Glomerular visceral epithelial cell (primary cell): ENCODE data around the gene HDAC10.

ENCODE experiments used
- DNase-seq: peaks from one replicate; pipeline ENCODE4 v3.0.0-alpha.2; 2016; ENCODE audit errors: extremely low spot score

Gene HDAC10, protein sequence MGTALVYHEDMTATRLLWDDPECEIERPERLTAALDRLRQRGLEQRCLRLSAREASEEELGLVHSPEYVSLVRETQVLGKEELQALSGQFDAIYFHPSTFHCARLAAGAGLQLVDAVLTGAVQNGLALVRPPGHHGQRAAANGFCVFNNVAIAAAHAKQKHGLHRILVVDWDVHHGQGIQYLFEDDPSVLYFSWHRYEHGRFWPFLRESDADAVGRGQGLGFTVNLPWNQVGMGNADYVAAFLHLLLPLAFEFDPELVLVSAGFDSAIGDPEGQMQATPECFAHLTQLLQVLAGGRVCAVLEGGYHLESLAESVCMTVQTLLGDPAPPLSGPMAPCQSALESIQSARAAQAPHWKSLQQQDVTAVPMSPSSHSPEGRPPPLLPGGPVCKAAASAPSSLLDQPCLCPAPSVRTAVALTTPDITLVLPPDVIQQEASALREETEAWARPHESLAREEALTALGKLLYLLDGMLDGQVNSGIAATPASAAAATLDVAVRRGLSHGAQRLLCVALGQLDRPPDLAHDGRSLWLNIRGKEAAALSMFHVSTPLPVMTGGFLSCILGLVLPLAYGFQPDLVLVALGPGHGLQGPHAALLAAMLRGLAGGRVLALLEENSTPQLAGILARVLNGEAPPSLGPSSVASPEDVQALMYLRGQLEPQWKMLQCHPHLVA

DNA sequence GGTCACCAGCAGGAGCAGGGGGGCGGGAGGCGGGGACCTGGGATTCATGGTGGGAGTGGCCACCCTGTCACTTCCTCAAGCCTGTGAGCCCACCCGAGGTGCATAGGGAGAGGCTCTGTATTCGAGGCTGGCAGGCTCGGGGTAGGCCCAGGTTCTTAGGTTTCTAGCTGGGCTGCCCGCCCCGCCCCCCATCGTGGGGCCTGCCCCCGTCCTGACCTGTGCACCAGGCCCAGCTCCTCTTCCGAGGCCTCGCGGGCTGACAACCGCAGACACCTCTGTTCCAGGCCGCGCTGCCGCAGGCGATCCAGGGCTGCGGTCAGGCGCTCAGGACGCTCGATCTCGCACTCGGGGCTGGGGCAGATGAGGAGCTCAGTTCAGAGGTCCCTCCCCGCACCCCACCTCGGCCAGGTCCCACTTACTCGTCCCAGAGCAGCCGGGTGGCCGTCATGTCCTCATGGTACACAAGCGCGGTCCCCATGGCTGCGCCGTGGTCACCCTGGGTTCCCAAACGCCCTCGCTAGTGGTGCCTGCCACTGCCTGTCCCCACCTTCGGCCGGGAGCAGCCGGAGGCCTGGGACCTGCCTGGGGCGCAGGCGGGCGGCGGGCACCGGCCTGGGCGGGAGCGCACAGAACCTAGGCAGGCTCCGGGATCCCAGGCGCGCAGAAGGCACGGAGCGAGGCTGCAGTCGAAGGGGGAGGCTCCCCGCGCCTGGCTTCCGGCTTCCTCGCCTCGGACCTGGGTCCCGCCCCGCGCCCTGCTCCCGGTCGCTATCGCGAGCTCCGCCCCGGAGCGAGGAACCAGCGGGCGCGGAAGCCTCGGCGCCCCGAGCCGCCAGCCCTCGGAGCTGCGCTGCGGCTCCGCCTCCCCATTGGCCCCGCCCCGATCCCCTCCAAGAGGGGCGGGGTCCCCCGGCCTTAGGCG lies at the start of gene HDAC10:
Gene HDAC10 (minus strand): TSS at position 711 of the 922 bp plus-strand sequence. CDS start 233 bp downstream, at position 478.
- DNase-seq, result peak; percentile 69

DNA sequence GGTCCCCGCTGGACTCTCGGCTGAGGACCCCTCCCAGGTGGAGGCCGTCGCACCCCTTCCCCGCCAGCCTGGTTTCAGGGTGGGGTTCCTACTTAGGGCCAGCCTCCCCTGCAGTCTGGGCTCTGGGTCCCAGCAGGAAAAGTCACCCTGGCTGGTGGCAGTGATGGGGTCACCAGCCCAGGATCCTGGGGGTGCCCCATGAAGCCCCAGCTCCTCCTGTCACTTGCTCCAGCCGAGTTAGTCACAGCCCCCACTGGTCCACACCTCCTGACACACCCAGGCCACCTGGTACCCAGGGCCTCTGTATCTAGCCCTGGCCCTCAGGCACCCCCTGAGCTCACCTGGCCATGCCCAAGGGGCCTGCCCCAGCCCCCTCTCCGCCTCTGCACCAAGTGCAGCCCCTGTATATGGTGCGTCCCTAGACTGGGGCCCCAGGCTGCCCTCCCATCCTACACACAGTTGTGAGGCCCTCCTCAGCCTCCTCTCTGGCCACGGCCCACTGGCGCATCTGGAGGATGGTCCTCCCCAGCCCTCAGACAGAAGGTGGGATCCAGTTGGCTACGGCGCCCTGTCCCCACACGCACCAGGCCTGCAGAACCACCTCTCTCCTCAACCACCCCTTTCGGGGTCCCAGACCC lies 49.7 kb upstream of the HDAC10 start:
- no peak for DNase-seq

DNA sequence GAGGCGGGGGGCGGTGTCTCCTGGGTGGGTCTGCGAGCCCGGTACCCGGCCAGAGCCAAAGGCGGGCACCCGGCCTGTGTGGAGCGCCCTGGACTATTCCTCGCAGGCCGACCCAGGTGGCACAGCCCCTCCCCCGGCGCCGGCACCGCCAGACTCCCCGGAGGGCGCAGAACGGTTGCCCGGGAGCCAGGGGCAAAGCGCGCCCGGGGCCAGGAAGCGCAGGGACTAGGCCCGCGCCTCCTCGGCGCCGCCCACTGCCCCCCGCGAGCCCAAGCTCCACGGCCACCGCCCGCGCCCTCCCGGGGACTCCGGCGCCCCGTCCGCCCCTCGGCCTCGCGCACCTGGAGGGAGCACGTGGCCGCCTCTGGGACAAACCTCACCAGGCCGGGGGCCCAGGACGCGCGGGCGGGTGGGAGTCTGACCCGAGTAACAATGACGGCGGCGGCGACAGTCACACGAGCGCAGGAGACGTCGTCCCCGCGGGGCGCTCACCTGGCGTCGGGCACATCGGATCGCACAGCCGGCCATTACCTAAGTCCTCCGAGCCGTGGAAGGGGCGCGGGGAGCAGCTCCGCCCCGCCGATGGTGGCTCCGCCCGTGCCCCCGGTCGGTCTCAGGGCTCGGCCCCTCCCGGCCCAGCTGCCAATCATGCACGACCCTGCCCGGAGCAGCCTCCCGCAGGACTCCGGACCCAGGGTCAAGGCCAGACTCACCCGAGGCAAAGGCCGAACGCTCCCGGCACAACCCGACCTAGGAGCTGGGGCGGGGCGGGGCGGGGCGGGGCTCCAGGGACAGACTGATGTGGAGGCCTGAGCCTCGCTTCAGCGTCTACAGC lies 48.9 kb upstream of the HDAC10 start:
- DNase-seq, result no peak

DNA sequence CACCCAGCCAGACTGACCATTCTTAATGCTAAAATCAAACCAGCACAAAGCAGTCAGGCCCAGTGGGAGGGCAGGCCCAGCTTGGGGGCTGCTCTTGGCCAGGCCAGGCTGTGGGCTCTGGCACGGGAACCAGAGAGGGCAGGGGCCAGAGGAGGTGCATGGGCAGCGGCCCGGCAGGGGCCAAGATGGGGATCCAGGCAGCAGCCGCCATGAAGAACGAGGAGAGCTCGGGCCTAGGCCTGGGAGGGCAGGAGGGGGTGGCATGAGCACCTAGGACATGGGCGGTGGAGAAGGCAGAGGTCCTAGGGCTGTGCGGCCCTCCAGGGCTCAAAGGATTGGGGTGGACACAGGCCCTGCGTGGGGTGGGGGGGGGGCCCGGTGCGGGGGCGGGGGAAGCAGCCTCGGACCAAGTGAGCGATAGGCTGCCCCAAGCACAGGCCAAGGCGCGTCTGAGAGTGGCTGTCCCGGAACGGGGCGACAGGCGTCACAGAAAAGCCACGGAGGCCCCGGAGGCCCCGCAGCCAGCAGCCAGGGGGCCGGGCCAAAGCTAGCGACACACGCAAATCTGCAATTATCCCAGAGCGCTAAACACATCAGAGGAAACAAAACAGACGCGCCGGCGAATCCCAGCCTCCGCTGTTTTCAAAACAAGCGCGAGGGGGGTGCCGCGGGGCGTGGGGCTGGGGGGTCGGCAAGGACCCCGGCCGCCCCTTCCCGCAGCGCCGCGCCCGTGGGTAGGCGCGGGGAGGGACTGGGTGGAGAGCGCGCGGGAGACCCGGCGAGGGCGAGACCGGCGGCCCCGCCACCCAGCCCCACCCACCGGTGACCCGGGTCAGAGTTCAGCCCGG lies 48.1 kb upstream of the HDAC10 start:
- no peak for DNase-seq

DNA sequence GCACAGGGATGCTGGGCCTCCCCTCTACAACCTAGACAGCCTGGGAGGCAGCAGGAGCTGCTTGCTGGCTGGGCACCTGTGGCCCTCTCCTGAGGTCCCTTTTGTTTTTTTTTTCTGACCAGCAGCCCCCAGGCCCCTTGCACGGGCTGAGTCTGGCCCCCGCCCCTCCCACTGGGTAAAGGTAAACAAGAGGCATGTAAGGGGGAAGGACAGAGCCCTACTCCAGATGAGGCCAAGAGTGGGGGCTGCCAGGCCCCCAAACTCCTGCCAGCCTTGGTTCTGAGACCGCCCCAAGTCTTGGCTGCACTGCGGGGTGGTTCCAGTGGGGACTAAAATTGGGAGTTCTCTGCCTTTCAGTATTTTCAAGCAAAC lies 47.2 kb upstream of the HDAC10 start:
- no peak for DNase-seq

DNA sequence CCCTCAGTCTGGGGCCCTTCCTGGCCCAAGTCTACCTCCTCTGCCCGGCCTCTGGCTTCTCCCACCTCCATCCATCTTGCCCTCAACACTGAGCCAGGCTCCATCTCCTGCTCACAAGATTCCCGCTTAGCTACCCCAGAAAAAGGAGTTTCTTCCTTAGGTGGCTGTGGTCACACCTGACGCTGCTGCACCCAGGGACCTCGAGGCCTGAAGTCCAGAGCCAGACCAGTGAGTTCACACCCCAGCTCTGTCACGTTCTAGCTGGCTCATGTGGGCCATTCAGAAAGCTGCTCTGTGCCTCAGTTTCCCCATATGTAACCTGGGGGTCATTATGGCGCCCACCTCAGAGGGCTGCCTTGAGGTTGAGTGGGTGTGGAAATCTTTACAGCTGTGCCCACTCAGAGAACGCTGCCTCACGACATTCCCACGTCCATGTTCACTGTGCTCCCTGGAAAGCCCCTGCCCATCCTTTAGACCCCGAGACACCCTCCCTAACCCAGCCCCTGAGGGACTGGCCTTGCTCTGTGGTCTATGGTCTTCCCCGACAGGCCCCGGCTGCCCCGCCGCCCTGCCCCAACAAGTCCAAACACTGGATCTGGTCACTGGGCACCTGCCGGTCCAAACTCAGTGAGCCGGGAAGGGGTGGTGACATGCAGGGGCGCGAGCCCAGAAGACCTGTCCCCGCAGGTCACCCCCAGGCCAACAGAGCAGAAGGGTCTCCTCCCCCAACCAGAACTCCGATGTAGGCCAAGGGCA lies 46.6 kb upstream of the HDAC10 start:
- no peak for DNase-seq

DNA sequence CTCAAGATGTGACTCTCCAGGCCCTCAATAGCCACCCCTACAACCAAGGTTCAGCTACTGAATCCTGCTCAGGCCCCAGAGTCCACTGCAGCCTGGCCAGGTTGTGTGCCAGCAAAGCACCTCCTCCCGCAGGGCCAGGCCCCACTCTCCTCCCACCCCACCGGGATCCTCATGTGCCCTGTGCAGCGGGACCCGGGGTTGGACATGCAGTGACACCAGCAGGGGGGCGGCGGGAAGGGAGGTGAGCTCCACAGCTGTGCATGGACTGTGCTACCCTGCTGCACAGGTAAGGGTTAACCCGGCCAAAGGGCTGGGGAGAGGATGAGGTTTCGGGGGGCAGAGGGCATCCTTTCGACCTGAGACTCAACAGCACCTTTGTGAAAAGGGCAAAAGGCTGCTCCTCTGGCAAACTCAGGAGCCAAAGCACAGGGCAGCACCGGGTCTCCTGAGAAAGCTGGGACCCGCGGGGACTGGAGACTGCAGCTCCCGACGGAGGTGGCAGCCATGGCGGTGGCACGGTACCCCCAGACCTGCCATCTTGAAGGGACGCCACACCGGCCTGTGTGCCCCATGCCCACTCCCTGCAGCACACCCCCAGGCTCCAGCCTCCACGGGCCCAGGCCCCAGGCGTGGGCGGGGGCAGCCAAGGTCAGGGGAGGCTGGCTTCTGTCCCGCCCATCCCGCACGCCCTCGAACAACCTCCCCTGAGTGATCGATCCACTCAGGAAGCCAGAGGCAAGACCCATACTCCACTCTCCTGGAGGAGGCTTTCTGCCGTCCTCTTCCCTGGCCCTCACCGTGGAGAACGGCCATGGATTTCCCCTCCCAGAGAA lies 45.8 kb upstream of the HDAC10 start:
- no peak for DNase-seq

DNA sequence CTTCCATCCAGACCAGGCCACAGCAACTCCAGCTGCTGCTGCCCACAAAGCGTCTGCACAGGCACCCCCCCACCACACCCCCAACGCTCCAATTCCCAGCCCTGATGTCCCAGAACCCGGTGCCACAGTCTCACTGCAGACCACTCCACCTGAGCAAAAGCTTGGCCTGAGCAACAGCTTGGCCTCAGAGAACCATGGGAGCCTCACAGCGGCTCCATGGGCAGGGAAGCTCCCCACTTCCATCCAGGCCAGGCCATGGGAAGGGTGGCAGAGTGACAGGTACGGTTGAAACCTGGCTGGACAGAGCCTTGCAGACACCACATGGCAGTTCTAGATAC lies 43.2 kb upstream of the HDAC10 start:
- DNase-seq, result no peak

DNA sequence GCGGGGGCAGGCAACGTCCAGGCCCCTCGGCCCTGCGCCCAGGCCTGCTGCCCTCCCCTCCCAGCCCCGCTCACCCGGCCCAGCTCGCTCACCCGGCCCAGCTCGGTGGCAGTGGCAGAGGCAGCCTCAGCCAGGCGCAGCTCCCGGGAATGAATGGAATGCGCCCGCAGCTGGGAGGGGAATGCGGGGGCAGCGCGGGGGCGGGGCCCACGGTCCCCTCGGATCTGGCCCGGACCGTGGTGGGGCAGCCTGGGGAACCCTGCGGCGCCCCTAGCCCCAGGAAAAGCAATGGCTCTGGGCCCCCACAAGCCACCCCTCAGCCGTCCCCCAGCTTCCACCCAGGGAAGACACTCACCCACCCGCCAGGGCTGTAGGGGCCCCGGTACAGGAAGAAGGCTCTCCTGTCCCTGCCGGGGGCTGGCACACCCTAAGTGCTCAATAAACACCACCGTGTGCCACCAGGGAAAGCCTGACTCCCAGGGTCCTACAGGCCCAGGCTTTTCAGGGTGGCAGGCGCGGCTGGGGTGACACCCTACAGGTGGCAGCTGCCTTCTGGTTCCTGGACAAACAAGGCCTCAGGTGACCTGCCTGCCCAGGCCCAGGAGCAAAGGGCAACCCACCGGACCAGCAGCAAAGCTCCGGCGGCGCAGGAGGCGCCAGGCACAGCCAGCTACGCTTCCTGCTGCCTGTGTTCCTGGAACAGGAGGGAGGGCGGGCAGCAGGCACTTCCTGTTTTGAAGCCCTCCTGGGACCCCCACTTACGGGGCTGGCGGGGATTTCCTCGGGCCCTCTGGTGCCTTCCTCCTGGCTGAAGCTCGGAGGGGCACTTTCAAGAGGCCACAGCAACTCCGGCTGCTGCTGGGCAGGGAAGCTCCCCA lies 42.6 kb upstream of the HDAC10 start:
- peak; percentile 86 for DNase-seq

DNA sequence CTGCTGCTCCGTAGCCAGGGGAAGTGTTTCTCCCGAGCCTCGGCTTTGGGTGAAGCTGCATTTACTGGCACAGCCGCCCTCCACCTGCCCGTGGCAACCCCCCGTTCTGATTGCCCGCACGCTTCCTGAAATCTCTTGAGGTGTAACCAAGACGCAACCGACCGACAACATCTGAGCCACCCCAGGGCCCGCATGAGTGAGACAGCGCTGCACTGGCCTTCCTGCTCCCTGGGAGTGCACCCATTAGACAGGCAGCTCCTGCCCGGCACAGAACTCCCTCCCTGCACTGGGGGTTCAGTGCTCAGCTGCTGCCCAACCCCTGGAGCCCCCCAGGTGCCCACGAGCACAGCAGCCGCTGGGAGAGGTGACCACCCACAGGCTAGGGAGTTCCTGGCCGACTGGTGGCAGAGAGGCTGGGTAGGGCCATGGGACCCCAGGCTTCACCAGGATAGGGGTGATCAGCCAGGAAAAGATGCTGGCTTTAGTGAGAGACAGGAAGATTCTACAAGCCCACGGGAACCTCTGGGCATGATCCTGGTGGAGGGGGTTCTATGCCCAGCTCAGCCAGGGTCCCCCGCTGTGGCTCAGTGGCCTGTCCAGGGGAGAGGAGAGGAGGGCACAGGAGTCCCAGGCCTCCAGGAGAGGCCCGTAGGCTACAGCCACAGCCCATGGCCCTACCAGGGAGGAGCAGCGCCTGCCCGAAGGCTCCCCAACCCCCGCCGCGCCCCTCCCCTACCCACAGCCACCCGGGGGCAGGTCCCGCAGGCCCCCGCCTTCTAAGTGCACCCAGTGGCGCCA lies 41.8 kb upstream of the HDAC10 start:
- DNase-seq, result peak; percentile 71

DNA sequence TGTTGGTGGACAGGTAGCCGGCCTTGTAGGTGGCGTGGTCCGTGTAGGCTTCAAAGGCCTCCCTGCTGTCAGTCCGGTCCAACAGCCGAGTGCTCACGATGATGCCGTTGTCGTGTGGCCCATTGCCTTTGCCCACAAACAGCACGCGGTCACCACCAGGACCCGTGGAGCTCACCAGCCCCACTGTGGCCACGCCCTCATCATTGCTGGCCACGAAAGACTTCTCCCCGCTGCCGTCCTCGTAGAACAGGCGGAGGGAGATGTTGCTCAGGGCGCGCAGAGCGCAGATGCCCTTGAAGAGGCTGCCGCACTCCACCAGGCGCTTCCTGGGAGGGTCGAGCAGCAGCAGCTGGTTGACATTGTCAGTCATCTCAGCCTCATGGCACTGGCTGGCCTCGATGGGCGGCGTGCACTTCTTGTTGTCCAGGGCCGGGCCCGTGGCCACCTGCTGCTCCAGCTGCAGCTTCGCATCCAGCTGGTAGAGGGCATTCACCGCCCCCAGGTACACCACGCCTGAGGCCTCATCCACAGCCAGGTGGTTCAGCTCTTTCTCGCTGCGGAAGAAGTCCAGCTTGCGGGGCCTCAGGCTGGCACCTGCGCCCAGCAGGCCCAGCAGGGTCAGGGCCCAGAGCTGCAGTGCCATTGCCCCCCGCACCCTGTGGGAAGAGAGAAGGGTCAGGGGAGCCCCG lies 39.0 kb upstream of the HDAC10 start:
- DNase-seq, result no peak

DNA sequence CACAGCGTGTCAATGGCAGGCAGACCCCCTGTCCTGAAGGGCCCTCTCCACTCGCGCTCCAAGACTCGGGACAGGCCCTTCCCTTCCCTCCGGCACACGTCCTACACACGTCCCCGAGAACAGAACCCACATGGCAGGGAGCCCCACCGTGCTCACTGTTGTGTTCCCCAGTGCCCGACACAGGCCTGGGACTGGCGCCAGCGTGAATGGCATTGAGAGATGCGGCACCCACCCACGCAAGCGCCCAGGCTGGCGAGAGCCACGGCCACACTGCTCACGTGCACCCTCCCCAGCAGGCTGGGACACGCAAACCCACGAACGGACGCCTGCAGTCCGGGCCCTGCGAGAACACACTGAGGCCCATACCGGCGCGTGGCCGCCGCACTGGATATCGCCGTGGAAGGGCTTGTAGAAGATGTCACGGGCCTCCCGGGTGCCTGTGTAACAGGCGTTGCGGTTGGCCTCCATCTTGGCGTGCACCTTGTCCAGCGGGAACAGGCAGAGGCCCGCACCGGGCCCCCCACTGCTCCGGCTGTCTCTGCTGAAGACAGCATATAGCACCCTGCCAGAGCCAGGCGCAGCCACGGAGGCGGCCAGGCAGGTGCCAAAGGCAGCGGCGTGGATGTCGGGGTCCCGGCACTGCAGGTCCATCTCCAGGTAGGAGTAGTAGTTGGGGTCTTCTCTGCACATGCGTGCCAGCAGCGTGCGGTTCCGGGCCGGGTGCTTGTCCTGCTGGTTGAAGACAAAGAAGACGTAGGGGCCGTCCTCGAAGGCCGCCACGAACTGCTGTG lies 38.3 kb upstream of the HDAC10 start:
- DNase-seq, result no peak

DNA sequence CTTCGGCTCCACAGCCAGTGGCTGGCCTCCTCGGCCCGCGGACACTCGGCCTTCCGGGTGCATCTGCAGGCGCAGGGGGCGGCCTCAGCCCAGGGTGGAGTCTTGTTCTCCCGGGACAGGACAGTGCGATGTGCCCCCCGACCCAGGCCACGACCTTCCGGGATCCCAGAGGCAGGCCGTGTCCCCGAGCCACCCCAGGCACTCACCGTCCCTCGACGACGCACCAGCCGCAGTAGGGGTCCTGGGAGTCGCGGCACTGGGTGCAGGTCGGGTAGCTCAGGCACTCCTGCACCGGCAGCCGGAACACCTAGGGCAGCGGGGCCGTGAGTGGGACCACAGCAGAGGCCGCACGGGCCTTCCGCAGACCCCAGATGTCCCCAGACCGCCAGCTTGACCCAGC lies 36.7 kb upstream of the HDAC10 start:
- DNase-seq, result no peak

DNA sequence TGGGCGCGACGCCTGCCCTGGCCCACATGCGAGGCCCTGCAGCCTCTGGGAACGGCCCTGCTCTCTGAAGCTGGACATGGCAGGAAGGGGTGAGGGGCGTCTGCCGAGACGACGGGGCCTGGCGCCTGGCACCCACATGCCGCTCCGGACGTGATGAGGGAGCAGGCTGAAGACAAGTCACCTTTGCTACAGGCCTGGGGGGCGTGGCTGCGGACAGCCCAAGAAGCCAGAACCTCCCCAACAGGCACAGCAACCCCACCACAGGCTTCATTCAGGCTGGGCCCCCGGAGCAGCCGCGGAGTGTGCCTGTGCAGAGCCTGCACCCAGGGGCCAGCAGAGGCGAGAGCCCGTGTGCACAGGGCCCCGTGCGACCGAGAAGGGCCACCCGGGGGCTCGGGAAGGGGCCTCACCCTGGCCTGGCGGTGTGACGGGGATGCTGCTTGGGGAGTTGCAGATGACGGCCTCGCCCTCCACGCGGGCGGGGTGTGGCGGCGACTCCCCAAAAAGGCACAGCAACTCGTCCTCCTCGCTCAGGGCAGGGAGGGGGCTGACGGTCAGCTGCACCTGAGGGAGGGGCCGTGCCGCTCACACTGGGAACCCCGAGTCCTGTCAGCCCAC lies 35.7 kb upstream of the HDAC10 start:
- DNase-seq, result no peak

DNA sequence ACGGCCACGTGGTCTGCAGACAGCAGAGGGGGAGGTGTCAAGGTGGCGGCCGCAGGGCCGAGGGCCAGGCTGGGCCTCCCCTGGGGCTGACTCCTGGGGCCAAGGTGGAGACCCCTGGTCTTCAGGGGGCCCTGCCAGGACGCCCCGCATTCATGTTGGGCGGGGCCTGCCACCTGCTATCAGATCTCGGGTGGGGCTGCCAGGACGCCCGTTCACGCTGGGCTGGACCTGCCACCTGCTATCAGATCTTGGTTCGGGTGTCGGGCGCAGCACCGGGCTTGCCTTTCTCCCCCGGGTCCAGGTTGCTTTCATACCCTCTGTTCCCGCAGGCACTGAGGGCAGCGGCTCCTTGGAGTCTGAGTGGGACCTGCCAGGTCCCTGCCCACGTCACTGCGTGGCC lies 35.2 kb upstream of the HDAC10 start:
- DNase-seq, result no peak
